Muscle of arm (tissue), 12 donors: ENCODE measurements around the gene ITGB1BP1. TPM values are rescaled to one million over a fixed set of nuclear protein-coding genes. Genes with fewer than 3 reads are reported as not detected.

Source experiments
- DNase-seq: peaks from one replicate; pipeline ENCODE4 v3.0.0-alpha.2; 2013
- polyA plus RNA-seq, 12 donors: library from polyadenylated mRNA; unstranded; fragments of 120-200 nt; gene quantifications; one replicate each; pipeline ENCODE4 v1.2.1, GENCODE V29; 2013; ENCODE audit not compliant: insufficient read length in 12 of 12

ITGB1BP1 gene
- polyA plus RNA-seq, 12 donors: 52.0 to 122 (median 98.7) TPM; not detected in 1

- no peak for DNase-seq
Observed at GRCh38 chr2:9380702-9381628, 42.4 kb downstream of the ITGB1BP1 start.

DNA sequence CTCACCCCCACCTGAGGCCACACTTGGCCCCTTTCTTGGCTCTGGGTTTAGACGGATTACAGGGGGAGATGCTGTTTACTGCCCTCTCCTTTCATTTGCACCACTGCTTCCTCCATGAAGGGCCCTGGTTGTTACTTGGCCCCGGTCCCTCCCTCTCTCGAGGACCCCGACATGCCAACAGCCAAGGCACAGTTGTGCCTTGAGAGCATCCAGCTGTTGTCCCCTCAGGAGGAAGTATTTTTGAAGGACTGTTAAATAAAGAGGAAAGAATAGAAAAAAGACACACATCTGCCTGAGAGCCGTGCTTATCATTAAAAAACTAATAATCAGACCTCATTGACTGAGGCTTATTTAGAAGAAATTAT is 44.0 kb downstream of the ITGB1BP1 start:
- no peak for DNase-seq

GRCh38 chr2:9378433-9379390 is 44.6 kb downstream of the ITGB1BP1 start:
- DNase-seq: peak; percentile 41

GRCh38 chr2:9377461-9378097 is 45.7 kb downstream of the ITGB1BP1 start:
- no peak for DNase-seq

DNA sequence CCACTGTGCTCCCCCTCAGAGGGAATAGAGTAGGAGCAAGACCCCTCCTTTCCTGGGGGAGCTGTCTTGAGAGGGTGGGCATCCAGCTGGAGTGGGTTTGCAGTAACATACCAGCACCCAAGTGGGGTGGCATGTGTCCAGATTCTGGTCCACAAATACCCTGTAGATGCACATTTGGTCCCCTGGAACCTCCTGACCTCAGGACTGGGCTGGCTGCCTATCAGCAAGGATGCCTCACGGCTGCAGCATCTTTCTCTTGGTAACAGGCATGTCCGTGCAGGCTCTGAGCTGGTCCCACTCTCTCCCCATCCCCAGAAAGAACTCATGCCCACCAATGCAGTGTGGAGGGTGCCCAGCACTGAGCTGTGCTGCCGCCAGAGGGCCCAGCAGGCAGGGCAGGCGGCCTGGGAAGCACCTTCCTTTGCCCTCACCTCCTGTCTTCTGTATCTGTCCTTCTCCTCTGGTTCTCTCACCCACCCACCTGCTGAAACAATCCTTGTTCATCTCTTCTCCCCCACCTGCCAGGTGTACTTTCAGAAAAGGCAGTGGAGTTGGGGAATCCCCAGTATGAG is 47.4 kb downstream of the ITGB1BP1 start:
- no peak for DNase-seq

GRCh38 chr2:9374071-9374730 is 49.1 kb downstream of the ITGB1BP1 start:
- no peak for DNase-seq

- DNase-seq: no peak
Observed at GRCh38 chr2:9373476-9373875, 49.9 kb downstream of the ITGB1BP1 start.

GRCh38 chr2:9373047-9373446 is 50.3 kb downstream of the ITGB1BP1 start:
- no peak for DNase-seq

- DNase-seq: no peak
Observed at GRCh38 chr2:9370746-9371145, 52.6 kb downstream of the ITGB1BP1 start.

- DNase-seq: no peak
Observed at GRCh38 chr2:9366026-9366425, 57.3 kb downstream of the ITGB1BP1 start.

GRCh38 chr2:9365498-9366019 is 57.8 kb downstream of the ITGB1BP1 start:
- no peak for DNase-seq

DNA sequence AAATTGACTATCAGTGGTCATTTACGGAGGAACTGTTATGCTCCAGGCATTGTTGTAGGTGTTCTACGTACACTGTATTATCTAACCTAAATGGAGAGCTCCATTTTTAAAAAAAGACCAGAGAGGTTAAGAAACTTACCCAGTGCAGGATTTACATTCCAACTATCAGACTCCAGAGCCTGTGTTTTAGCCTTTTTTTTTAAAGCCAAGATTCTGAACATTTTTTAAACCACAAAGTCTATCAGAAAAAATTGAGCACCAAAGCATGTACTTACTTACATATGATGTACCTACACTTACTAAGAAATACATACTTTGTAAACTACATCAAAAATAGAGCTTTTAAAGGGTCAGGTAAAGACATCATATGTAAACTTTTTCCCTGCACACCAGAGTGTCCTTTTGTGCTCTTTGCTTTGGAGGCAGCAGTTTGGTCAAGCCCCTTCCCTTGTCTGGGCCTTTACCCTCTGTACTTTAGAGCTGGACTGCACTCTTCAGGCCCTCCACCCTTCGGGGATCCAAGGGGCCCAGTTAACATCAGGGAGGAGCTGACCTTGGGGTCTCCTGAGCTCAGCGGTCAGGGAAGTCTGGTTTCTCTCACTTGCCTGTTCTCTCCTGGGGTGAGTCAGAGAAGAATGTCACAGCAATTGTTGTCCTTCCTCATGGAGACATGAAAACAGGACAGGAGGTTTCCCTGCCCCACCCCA is 58.4 kb downstream of the ITGB1BP1 start:
- DNase-seq: no peak

- DNase-seq: no peak
Observed at GRCh38 chr2:9364373-9364772, 59.0 kb downstream of the ITGB1BP1 start.

DNA sequence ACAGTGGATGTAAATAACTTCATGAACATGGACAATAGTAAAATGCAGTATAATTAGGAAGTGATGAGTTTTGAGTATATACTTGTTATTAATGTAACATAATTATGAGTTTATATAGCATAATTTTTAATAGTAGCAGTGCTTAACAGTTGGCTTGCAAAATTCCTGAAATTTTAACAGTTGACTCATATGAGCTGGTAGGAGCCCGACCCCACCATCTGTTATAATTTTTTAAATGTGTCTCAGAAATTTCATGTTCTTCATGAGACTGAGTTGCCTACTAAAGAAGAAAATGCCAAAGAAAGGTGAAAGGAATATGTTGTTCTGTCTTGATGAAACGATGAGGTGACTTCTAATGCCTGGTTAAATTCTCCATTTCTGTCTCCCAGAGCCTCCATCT is 62.6 kb downstream of the ITGB1BP1 start:
- no peak for DNase-seq

DNA sequence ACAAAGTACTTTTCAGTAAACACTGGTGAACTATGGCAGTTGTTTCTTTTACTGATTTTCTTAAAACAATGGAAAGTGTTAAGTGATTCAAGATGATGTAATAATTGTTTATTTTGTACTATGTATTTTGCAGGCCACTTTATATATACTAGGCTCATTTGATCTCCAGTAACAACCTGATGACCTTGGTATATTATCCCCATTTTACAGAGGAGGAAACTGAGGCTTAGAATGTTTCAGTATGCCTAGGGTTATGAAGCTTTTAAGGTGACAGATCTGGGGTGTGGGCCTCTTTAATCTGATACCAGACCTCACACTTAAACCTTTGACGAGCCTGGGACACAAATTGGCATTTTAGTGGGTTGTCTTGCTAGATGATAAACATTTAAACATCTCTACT is 63.2 kb downstream of the ITGB1BP1 start:
- DNase-seq: no peak

DNA sequence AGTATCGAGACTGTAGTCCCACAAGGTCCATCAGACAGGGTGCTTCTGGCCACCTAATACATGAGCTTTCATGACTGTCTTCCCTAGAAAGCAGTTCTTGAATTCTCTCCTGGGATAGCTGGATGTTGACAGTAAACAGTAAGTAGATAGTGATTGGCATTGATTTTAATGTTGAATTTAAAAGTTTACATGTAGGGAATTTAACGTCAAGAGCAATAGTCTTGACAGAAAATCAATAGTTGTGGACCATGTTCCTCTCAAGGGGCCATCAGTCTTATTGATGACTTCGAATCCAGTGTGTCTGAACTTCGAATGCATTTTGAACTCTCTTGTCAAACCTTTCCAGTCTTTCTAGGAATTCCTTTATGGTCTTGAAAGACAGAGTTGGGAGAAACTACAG is 63.9 kb downstream of the ITGB1BP1 start:
- DNase-seq: no peak

- DNase-seq: no peak
Observed at GRCh38 chr2:9358846-9359245, 64.5 kb downstream of the ITGB1BP1 start.

- no peak for DNase-seq
Observed at GRCh38 chr2:9356261-9356660, 67.1 kb downstream of the ITGB1BP1 start.

- no peak for DNase-seq
Observed at GRCh38 chr2:9355716-9356115, 67.6 kb downstream of the ITGB1BP1 start.

- no peak for DNase-seq
Observed at GRCh38 chr2:9355270-9355669, 68.1 kb downstream of the ITGB1BP1 start.
